HG02763 (cell line): ENCODE measurements around the gene PCSK4.
"Not testable (repeated sequence)": the region's sequence is repeated elsewhere in the genome, so short reads cannot be mapped to it uniquely, and the experiment has no call there.

Experiments
- ATAC-seq: cut with Tn5 transposase; IDR thresholded peaks from one replicate; pipeline ENCODE4 v1.9.1; 2021; ENCODE audit warnings: mild to moderate bottlenecking, moderate library complexity; ENCODE audit not compliant: unreplicated experiment

PCSK4 gene

GRCh38 chr19:1490311-1491113, at the start of gene PCSK4:
PCSK4 (minus strand) TSS chr19:1490350; CDS start chr19:1490346, 4 bp downstream.
- peak; percentile 86 for ATAC-seq

GRCh38 chr19:1539749-1540148, 49.6 kb upstream of the PCSK4 start:
- ATAC-seq: not testable (repeated sequence)

GRCh38 chr19:1538978-1539377, 48.8 kb upstream of the PCSK4 start:
- ATAC-seq: no peak

GRCh38 chr19:1535699-1536098, 45.5 kb upstream of the PCSK4 start:
- not testable (repeated sequence) for ATAC-seq

- ATAC-seq: no peak
Measured at GRCh38 chr19:1534972-1535371, 44.8 kb upstream of the PCSK4 start.

GRCh38 chr19:1533510-1534150, 43.5 kb upstream of the PCSK4 start:
- ATAC-seq: no peak

- no peak for ATAC-seq
Measured at GRCh38 chr19:1532003-1532402, 41.9 kb upstream of the PCSK4 start.

- ATAC-seq: no peak
Measured at GRCh38 chr19:1531587-1531986, 41.4 kb upstream of the PCSK4 start.

- ATAC-seq: not testable (repeated sequence)
Measured at GRCh38 chr19:1530856-1531255, 40.7 kb upstream of the PCSK4 start.

- no peak for ATAC-seq
Measured at GRCh38 chr19:1529430-1529816, 39.3 kb upstream of the PCSK4 start.

GRCh38 chr19:1528596-1529429, 38.7 kb upstream of the PCSK4 start:
- no peak for ATAC-seq

GRCh38 chr19:1527650-1528309, 37.6 kb upstream of the PCSK4 start:
- ATAC-seq: no peak

GRCh38 chr19:1526979-1527649, 37.0 kb upstream of the PCSK4 start:
- ATAC-seq: no peak

- no peak for ATAC-seq
Measured at GRCh38 chr19:1526066-1526778, 36.1 kb upstream of the PCSK4 start.

- no peak for ATAC-seq
Measured at GRCh38 chr19:1525343-1525742, 35.2 kb upstream of the PCSK4 start.

- no peak for ATAC-seq
Measured at GRCh38 chr19:1524972-1525325, 34.8 kb upstream of the PCSK4 start.

GRCh38 chr19:1524287-1524971, 34.3 kb upstream of the PCSK4 start:
- ATAC-seq: no peak

GRCh38 chr19:1523412-1524286, 33.5 kb upstream of the PCSK4 start, which contains the start of gene PLK5:
PLK5 (plus strand) TSS chr19:1524077; CDS start chr19:1526997, 2,920 bp downstream.
- ATAC-seq: no peak
